Measurements from ENCODE around the gene FAM219A. TPM values are rescaled to one million over a fixed set of nuclear protein-coding genes. Genes with fewer than 3 reads are reported as not detected.

Gene FAM219A
- total RNA-seq, 1 experiment from 2014 or later, result 38.6 TPM

DNA sequence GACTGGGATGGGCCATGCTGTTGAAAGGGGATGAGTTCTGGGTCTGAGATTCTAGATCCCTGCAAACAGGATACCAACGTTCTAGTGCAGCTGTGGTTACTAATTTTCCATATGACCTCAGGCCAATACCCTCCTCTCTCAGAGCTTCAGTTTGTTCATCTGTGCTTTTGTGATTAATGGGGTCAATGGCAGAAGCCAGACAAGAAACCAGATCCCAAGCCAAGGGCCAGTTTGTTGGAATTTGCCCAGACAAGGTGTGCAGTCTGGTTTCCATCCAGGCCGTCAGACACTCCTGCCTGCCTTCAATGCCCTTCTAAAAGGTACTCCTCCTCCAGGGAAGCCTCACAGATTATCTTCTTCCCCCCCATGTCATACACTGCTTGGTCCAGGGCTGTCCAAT is 93.1 kb downstream of the FAM219A start:
- DNase-seq (ENCODE audit: low read depth, low spot score) (no peak), ATAC-seq (no peak)
- in situ Hi-C loops (cut with HindIII; ENCODE audit: low pct_unique_long_range_greater_than_20kb, low sequenced_read_pairs), result no loop called here
- TF ChIP-seq, protein P1, sequence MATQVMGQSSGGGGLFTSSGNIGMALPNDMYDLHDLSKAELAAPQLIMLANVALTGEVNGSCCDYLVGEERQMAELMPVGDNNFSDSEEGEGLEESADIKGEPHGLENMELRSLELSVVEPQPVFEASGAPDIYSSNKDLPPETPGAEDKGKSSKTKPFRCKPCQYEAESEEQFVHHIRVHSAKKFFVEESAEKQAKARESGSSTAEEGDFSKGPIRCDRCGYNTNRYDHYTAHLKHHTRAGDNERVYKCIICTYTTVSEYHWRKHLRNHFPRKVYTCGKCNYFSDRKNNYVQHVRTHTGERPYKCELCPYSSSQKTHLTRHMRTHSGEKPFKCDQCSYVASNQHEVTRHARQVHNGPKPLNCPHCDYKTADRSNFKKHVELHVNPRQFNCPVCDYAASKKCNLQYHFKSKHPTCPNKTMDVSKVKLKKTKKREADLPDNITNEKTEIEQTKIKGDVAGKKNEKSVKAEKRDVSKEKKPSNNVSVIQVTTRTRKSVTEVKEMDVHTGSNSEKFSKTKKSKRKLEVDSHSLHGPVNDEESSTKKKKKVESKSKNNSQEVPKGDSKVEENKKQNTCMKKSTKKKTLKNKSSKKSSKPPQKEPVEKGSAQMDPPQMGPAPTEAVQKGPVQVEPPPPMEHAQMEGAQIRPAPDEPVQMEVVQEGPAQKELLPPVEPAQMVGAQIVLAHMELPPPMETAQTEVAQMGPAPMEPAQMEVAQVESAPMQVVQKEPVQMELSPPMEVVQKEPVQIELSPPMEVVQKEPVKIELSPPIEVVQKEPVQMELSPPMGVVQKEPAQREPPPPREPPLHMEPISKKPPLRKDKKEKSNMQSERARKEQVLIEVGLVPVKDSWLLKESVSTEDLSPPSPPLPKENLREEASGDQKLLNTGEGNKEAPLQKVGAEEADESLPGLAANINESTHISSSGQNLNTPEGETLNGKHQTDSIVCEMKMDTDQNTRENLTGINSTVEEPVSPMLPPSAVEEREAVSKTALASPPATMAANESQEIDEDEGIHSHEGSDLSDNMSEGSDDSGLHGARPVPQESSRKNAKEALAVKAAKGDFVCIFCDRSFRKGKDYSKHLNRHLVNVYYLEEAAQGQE (IDR thresholded peaks at IDR 0.05; ENCODE audit: insufficient read depth in 1 of 2, low read depth in 2 of 2, low read length in 1 of 2), result no peak
- TF ChIP-seq TCF7L2 (IDR thresholded peaks at IDR 0.05; ENCODE audit: low read depth, low read length) (no peak), POLR2AphosphoS5 (IDR thresholded peaks at IDR 0.05; ENCODE audit: low read depth, low read length) (no peak)
- TF ChIP-seq, protein P2, sequence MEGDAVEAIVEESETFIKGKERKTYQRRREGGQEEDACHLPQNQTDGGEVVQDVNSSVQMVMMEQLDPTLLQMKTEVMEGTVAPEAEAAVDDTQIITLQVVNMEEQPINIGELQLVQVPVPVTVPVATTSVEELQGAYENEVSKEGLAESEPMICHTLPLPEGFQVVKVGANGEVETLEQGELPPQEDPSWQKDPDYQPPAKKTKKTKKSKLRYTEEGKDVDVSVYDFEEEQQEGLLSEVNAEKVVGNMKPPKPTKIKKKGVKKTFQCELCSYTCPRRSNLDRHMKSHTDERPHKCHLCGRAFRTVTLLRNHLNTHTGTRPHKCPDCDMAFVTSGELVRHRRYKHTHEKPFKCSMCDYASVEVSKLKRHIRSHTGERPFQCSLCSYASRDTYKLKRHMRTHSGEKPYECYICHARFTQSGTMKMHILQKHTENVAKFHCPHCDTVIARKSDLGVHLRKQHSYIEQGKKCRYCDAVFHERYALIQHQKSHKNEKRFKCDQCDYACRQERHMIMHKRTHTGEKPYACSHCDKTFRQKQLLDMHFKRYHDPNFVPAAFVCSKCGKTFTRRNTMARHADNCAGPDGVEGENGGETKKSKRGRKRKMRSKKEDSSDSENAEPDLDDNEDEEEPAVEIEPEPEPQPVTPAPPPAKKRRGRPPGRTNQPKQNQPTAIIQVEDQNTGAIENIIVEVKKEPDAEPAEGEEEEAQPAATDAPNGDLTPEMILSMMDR (IDR thresholded peaks at IDR 0.05), result no peak
- ChIA-PET CTCF (no interaction called here), POLR2A (no interaction called here)
- no peak overlapping the region for H3K27ac ChIP-seq (ENCODE audit: low read length)
- intact Hi-C loops (cut with micrococcal nuclease; ENCODE audit: unreplicated experiment), result no loop called here
- H3K27me3 ChIP-seq (ENCODE audit: control insufficient read depth, insufficient read depth, low read length), result no peaks in the 10 kb centered on the region
- BruUV-seq (replicated peaks), result no TSS peak
- H3K4me3 ChIP-seq (ENCODE audit: low read depth in 2 of 2, low read length in 2 of 2), result no peak overlapping the region
- H3K9me3 ChIP-seq (ENCODE audit: control insufficient read depth, insufficient read depth, low read depth, low read length), result no peaks in the 10 kb centered on the region
- no peaks in the 10 kb centered on the region for H3K4me1 ChIP-seq (ENCODE audit: control insufficient read depth, insufficient read depth, low read length)
- H3K36me3 ChIP-seq (ENCODE audit: control insufficient read depth, insufficient read depth, low read length), result no peaks in the 10 kb centered on the region

DNA sequence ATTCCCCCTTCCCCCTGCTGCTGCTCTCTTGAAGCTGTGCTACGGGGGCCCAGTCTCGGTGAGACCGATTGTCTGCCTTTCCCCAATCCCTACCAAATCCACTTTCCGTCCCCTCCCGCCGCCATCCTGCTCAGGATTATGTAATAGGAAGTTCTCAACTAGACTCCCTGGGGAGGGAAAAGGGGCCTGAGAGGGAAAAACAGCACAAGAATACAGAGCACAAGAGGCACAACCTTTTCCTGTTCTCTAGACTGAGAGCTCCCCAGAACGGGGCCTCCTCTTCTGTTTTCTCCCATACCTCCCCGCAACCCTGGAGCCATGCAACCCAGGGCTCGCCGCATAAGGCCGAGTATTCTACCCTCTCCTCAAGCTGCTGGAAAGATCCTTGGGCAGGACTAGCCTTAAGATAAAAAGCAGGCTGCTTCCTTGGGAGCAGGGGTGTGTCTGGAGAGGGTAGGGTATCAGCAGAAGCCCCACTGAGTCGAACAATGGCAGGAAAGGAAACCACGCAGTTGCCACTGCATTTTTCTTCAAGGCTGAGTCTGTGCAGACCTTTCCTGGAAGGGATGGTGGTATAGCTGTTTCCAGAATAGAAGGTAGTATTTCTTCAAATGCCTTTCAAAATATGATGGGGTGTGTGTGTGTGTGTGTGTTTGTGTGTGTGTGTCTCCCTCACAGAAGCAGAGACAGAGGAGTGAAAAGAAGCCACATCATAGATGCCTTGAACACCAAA is 94.6 kb downstream of the FAM219A start:
- no peaks in the 10 kb centered on the region for H3K36me3 ChIP-seq (ENCODE audit: control insufficient read depth, insufficient read depth, low read length)
- DNase-seq (ENCODE audit: low read depth, low spot score) (no peak), ATAC-seq (0 out of 2 replicates have a peak, but pooled peaks have one; percentile 21)
- H3K27me3 ChIP-seq (ENCODE audit: control insufficient read depth, insufficient read depth, low read length), result no peaks in the 10 kb centered on the region
- no peak overlapping the region for H3K4me3 ChIP-seq (ENCODE audit: low read depth in 2 of 2, low read length in 2 of 2)
- in situ Hi-C loops (cut with HindIII; ENCODE audit: low pct_unique_long_range_greater_than_20kb, low sequenced_read_pairs), result no loop called here
- H3K4me1 ChIP-seq (ENCODE audit: control insufficient read depth, insufficient read depth, low read length), result no peaks in the 10 kb centered on the region
- ChIA-PET POLR2A (no interaction called here), CTCF (no interaction called here)
- intact Hi-C loops (cut with micrococcal nuclease; ENCODE audit: unreplicated experiment), result no loop called here
- no peak overlapping the region for H3K27ac ChIP-seq (ENCODE audit: low read length)
- no TSS peak for BruUV-seq (replicated peaks)
- TF ChIP-seq, protein P1 (IDR thresholded peaks at IDR 0.05; ENCODE audit: insufficient read depth in 1 of 2, low read depth in 2 of 2, low read length in 1 of 2), result no peak
- no peaks in the 10 kb centered on the region for H3K9me3 ChIP-seq (ENCODE audit: control insufficient read depth, insufficient read depth, low read depth, low read length)
